ENCODE data around the gene NPHP4.

The NPHP4 gene

GRCh38 chr1:5885471-5886139 is 106.6 kb downstream of the NPHP4 start:
- Mint-ChIP-seq H3K4me3 (no peak overlapping the region), H3K27ac (no peak overlapping the region), H3K4me1 (peaks cover 27% of the 10 kb centered on the region), H3K27me3 (ENCODE audit: low read depth) (peaks cover 5% of the 10 kb centered on the region), H3K36me3 (ENCODE audit: low read depth) (peaks cover 27% of the 10 kb centered on the region), H3K9me3 (no peaks in the 10 kb centered on the region)
- TF ChIP-seq CTCF (IDR thresholded peaks at IDR 0.05; ENCODE audit: unreplicated experiment in 3 of 3), result no peak

- Mint-ChIP-seq H3K27ac (no peak overlapping the region), H3K36me3 (ENCODE audit: low read depth) (peaks cover 41% of the 10 kb centered on the region), H3K4me3 (no peak overlapping the region), H3K9me3 (peaks cover 5% of the 10 kb centered on the region), H3K4me1 (peaks cover 15% of the 10 kb centered on the region), H3K27me3 (ENCODE audit: low read depth) (peaks cover 5% of the 10 kb centered on the region)
- TF ChIP-seq CTCF (IDR thresholded peaks at IDR 0.05; ENCODE audit: unreplicated experiment in 3 of 3), result no peak
Observed at GRCh38 chr1:5884110-5884509, 108.1 kb downstream of the NPHP4 start.

- Mint-ChIP-seq H3K27me3 (ENCODE audit: low read depth) (peaks cover 5% of the 10 kb centered on the region), H3K4me1 (peaks cover 8% of the 10 kb centered on the region), H3K27ac (no peak overlapping the region), H3K4me3 (no peak overlapping the region), H3K36me3 (ENCODE audit: low read depth) (peaks cover 42% of the 10 kb centered on the region), H3K9me3 (peaks cover 5% of the 10 kb centered on the region)
- TF ChIP-seq CTCF (IDR thresholded peaks at IDR 0.05; ENCODE audit: unreplicated experiment in 3 of 3), result no peak
Observed at GRCh38 chr1:5883129-5884048, 108.8 kb downstream of the NPHP4 start.

GRCh38 chr1:5882367-5883128 is 109.7 kb downstream of the NPHP4 start:
- H3K4me1 Mint-ChIP-seq, result peaks cover 3% of the 10 kb centered on the region
- no peak for TF ChIP-seq CTCF (IDR thresholded peaks at IDR 0.05; ENCODE audit: unreplicated experiment in 3 of 3)
- H3K27me3 Mint-ChIP-seq (ENCODE audit: low read depth), result peaks cover 5% of the 10 kb centered on the region
- peaks cover 40% of the 10 kb centered on the region for H3K36me3 Mint-ChIP-seq (ENCODE audit: low read depth)
- H3K27ac Mint-ChIP-seq, result no peak overlapping the region
- no peak overlapping the region for H3K4me3 Mint-ChIP-seq
- peaks cover 5% of the 10 kb centered on the region for H3K9me3 Mint-ChIP-seq

- no peak overlapping the region for H3K27ac Mint-ChIP-seq
- no peaks in the 10 kb centered on the region for H3K4me1 Mint-ChIP-seq
Observed at GRCh38 chr1:5881526-5882222, 110.6 kb downstream of the NPHP4 start.

More at GRCh38 chr1:5881526-5882222, 110.6 kb downstream of the NPHP4 start:
- Mint-ChIP-seq H3K9me3 (peaks cover 5% of the 10 kb centered on the region), H3K27me3 (ENCODE audit: low read depth) (peaks cover 5% of the 10 kb centered on the region), H3K36me3 (ENCODE audit: low read depth) (peaks cover 40% of the 10 kb centered on the region), H3K4me3 (no peak overlapping the region)
- no peak for TF ChIP-seq CTCF (IDR thresholded peaks at IDR 0.05; ENCODE audit: unreplicated experiment in 3 of 3)

Measured in nephron (organoid).